HG02610 (cell line): ENCODE measurements around the gene LBH.

ENCODE experiments used
- ATAC-seq: cut with Tn5 transposase; IDR thresholded peaks from one replicate; pipeline ENCODE4 v1.9.1; 2021; ENCODE audit warnings: mild to moderate bottlenecking, moderate library complexity; ENCODE audit not compliant: unreplicated experiment

Gene LBH

DNA sequence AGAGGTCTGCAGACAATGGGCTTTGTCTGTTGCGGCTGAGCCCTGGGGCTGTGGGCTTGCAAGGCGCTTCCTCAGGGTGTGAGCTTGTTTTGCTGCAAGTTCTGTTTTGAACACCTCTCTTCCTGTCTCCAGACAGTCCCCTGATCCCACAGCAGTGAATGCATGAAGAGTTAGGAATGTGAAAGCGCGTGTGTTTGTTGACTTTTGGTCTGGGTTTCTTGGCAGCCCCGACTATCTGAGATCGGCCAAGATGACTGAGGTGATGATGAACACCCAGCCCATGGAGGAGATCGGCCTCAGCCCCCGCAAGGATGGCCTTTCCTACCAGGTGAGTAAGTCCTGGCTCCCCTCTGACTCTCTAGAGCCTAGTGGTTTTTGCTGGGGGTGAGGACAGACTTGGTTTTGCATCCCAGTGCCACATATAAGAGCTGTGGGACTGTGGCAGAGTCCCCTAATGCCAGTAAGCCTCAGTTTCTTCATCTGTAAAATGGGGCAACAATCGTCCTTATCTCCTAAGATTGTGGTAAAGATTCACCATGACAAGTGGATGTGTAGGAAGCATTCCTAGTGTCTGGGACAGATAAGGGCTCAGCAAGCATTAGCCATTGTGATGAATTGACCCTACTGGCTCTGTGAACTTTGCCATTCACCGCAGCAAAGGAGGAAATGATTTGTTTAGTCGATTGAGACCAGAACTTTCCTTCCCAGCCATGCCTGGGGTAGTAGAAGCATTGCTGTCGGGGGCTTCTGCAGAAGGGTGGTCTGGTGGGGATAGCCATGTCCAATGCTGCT lies 3.0 kb downstream of the LBH start:
- ATAC-seq = no peak

DNA sequence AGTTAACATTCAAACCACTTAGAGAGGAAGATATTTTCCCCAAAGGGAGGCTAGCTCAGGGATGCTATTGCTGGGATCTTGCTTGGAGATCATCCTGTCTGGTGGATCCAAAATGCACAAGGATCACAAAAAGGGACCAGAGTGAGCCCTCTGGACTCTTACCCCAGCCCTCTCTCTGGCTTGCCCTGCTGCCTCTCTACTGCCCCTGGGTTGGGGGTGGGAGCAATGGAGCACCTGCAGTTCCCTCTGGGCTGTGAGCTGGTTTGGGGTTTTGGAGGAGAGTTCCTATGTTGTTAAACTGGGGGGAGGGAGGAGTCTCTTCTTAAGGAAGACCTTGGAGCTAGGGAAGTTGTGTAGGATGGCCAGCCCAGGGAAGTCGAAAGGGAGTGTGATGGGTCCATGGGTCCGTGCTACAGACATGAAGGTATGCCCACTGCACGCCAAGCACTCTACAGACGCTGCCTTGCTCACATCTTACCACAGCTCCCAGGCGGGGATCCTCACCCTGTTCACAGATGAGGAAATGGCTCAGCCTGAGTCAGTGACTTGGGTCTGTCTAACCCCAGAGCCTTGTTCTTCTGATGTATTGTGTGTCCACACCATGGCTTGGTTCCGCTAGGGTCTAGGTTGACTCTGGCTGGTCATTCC lies 3.8 kb downstream of the LBH start:
- no peak for ATAC-seq

DNA sequence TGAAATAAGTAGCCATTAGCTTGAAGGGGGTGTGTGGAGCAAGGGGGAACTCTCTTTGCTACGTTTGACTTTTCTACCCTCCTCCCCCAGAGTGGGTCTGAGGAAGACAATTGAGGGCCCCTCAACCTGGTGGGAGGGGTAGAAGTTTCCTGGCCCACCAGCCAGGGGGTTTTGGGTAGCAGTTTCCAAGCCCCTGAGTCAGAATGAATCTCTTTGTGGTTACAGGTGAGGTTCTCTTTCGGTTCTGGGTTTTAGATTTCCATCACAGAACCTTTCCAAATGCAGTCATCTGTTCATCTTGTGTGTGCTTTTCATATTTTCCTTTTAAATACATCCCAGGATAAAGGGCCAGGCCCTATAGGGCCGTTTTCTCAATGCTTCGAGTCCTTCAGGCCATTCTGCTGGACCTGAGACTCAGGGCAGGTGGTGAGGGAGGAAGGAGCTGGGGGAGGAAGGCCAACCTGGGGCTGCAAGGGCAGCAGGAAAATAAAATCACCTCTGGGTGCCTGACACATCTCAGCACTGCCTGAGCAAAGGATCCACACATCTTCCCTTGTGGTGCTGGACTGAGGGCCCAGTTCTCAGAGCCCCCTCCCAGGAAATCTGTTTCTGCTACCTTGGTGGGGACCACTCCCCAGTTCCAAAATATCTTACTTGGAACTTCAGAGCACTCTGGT lies 4.7 kb downstream of the LBH start:
- no peak for ATAC-seq

DNA sequence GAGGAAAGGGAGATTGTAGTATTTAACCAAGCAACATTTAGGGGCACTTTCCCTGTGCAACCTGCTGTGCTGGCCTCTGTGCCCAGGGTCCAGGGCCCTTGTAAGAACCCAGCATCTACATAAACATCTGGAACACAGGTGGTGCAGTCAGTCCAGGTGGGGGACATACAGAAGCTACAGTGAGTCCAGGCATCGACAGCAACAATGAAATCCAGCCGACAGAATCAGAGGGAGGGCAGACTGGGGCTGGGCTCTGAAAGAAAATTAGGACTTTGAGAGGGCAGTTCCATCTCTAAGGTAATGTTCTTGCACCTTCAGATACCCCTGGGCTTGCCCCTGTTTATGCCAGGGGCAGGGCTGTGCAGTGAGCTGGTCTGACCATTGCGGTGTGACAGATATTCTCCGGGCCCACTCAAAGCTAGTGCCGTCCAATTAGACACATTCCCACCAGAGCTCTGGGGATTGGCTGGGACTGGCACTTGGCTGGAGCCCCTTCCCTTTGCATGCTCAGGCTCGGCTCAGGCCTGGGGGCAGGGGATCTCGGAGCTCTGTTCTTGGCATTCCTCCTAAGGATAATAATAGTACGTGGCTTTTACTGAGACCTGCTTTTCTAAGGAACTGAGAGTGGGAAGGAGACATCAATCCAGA lies 5.4 kb downstream of the LBH start:
- ATAC-seq = no peak

DNA sequence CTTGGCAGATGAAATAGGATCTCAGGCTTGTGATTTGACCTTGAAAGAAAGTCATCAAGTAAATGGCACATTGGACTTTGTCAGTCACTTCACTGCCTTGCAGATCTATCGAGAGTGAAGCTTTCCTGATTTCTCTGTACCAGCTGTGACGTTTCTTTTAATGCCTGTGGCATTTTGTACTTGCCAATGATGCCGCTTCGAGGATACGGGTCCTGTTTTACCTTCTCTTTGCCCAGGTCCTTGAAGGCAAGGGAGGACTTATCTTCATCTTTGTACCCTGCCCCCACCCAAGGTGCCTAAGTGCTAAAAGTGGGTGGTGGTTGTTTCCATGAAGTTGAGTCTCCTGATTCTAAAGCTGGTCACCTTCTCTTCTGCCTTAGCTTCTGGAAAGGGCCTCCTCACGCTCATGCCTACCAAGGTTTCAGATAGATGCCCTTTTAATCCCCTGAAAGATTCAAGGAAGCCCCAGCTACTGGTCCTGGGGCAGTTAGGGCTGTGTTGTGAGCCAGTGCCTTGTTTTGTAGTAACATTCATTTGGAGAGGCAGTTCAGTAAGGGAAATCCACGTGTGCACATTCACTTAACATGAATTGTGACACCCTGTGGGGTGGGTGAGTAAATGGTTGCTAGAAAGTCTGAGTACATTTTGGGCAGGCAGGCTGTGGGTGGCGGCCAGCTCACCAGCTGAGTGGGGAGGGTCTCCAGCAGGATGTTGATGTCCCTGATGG lies 6.1 kb downstream of the LBH start:
- no peak for ATAC-seq

DNA sequence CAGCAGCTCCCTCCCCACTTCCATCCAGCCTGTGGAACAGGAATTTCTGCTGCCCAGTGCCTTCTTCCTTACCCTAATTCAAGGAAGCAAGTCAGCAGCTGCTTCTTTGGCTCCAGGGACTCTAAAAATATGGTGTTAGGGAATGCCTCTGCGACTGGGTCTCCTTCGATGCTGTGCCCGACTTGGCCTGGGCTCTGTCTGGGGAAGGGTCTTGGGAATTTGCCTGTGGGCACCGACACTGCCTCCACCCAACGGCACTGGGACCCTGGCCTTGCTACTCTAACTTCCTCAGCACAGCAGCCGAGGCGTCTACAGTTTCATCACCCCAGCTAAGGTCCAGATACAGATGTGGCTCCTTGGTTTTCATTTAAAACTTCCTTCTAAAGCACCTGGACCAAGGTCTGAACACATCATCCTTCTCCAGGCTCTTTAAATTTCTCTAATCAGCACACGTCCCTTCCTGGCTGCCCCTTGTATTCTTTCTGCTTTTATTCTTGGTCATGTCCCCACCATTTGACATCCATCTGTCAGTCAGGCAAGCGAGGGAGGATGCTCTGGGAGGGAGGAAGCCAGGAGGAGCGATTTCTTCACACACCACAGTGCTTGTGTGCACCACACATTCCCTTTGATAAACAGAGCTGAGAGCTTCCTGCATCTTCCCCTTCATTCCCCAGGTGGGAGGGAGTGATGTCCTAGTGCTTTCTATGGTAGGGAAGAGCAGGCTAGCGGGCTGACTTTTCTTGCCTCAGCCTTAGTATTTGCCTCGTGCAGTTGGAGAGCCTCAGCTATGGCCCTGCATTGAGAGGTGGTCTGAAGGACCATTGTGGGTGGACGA lies 6.8 kb downstream of the LBH start:
- ATAC-seq = no peak

DNA sequence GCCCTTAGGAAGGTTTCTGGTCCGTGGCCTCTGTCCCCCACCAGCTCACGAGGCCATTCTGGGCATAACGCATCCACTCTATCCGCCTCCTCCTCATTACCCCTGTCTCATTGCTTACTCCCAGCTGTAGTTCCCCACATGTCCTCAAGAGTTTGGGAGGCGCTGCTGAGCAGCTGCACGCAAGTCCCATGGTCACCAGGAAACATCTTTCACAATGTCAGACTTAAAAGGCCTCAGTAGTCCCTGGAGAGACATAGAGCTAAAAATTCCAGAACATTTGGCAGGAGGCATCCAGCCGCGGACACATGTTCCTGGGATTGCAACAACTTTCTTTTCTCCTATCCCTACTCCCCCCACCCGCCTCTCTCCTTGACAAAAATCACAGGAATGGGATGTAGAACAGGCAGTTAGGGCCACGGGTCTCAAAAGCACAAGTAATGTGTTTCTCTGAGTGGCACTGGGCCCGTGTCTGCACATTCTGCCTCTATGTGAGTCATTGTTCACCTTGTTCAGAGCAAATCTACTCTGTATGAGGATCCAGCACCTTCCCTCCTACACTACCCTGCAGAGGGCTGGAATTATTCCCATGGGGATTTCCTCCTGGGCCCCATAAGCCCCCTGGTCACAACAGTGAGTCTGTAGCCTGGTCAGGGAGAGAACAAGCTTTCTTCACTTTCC lies 8.1 kb downstream of the LBH start:
- no peak for ATAC-seq

DNA sequence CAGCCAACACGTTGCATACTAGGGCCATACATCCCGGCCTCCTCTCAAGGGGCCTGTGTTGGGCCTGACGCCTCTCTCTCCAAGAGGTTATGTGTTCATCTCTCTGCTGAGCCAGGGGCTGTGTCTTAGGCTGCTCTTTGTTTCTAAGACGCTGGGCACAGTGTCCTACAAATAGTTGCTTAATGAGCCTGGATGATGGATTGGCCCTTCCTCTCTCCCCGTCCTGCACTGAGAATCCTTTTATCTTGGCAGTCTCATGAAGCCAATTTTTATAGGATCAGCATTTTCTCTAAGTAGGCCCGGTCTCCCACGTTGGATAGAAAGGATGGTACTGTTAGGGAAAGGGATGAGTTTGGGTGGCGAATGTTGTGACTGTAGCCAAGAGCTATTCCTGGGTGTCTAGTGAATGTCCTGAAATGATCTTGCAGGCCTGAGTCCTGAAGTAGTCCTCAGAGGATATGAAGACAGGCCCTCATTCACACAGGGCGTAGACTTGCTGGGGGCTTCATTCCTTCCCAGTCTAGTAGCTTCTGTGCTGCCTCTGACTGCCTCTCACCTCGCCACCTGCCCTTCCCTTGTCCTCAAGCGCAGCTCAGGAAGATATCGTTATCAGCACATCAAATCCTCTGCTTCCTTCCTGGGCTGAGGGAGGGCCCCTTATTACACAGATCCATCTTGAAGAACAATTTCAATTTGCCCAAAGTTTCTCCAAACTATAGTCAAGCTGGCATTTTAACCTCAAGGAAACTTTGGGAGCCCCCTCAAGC lies 8.8 kb downstream of the LBH start:
- ATAC-seq = no peak

DNA sequence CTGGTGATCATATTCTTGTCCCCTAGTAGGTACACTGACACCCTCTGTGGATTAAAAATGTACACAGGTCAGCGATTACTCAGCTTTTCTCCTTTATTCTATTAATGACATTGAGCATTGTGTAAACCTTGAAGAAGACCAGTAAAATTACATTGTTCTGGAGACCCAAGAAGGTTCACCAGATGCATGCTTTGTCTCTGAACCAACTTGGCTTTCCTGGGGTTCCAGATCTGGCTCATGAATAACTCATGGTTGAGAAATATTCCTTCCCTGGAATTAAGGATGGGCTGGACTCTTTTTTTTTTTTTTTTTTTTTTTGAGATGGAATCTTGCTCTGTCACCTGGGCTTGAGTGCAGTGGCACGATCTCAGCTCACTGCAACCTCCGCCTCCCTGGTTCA lies 11.9 kb downstream of the LBH start:
- ATAC-seq = no peak

DNA sequence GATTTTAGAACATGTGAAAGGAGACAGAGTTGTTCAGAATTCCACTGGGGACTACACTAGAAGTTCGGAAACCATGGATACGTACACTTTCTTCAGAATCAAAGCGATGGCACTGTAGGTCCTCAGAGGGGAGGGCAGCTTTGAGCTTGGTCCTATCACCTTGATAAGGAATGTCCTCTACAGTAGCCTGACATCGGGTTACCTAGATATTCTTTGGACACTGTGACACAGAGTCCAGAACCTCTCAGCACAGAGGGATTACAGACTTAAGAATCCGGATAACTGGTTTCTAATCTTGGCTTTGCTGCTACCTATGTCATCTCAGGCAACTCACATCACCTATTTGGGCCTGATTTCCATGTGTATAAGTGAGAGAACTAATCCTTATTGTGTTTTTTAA lies 14.0 kb downstream of the LBH start:
- ATAC-seq = no peak

DNA sequence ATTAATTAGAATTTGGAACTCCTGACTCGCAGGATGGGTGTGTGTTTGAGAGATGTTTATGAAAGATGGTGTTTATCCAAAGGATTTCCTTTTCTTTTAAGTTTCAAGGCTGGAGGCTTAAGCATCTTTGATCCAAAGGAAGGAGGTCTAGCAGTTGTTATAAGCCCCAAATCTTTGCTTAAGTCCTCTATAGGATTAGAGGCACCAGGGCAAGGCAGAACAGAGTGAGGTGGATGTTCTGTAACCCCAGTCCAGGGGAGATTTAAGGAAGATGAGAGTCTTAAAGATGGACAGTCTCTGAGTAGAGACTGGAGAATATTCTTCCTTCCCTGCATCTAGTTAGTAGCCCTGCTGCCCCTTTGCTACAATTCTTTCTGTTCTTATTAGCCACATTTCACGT lies 17.5 kb downstream of the LBH start:
- no peak for ATAC-seq

DNA sequence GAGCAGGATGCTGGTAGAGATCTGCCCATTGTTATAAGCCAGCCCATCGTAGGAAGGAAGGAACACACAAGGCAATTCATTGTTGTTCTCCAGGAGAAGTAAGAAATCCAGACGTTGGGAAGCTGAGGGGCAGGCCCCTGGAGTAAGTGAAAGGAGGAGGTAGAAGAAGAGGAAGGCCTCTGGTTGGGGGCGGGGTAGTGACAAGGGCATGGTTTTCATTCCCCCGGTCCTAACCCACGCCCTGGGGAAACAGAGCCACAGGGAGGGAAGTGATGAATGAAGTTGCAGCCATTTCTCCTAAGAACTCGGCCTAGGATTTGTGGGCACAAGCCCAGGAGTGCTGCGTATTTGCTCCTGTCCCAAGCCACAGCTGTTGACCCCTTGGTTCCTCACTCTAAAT lies 18.0 kb downstream of the LBH start:
- no peak for ATAC-seq

DNA sequence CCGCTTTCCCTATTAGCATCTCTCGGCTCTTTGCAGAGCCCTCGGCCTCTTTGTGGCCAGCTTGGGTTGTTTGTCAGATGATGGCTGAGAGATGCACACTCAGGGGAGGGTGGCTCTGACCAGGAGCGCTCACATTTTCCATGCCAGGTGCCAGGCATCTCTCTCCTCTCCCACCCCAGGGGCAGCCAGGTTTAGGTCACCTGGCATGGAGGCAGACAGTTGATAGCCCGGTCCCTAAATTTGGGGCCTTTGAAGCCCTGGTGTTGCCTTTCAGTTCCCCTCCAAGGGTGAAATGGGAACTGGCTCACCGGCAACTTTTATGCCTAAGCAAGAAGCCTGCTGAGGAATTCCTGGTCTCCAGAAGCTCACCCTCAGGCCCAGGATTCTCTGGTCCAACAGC lies 19.1 kb downstream of the LBH start:
- no peak for ATAC-seq

DNA sequence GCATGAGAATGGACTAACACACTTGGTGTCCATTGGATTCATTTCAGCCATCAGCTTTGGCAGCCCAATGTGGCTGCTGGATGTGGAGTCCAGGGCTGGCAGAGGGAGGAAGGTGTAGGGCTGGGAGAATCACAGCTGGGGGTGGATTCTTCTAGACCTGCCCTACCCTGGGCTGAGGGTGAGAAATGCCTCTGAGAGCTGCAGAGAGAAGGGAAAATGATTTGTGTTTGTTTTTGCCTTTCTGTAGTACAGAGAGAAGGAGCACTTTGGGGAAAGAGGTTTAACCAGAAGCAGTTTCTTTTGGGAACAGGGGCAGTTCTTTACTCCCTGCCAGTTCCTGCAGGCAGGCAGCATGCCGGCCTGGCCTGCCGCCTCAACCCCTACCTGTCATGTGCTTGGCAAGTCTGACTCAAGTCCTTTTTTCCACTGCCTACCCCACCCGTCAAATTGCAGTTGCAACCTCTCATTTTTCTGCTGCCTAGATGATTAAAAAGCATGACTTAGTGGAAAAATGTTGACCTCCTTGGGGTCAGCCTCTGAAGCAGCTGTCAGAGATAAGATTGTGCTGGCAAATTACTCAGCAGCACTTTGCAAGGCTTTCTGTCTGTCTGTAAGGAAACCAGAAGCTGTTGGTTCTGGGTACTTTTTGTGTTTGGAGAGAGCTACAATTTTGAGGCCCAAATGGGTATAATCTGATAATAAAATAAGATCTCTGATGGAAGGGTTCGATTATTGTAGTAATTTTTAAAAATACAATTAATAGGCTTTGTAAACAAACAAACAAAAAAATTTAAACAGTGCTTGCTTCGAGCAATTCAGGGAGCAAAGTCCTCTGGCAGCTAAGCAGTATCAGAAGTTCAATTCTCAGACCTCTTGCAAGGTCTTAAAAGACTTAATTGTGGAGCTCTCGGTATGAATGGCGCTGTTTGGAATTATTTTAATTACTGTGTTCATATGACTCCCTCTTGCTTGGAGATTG lies 21.7 kb downstream of the LBH start:
- no peak for ATAC-seq

DNA sequence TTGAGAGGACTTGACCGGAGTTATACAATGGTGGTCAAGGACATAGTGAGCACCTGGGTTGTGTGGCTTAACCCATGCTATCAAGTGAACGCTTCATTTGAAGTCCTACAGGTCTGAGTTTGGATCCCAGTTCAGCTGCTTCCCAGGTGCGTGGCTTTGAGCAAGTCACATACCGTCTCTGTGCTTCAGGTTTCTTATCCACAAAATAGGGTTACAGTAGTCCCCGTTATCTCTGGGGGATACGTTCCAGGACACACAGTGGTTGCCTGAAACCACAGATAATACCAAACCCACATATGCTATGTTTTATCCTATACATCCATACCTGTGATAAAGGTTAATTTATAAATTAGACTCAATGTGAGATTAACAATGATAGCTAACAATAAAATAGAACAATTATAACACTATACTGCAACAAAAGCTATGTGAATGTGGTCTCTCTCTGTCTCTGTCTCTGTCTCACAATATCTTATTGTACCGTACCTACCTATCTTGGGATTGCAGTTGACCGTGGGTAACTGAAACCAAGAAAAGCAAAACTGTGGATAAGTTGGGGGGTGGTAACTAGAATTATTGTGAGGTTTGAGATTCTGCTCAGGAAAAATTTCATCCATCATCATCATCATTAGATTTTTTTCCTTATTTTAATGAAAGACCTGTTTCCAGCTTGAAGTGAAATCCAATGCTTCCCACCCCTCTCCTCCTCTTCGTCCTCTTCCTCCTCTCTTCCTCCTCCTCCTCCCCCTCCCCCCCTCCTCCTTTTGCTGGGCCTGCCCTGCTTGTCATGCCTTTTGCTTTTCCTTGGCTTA lies 22.7 kb downstream of the LBH start:
- ATAC-seq = no peak

DNA sequence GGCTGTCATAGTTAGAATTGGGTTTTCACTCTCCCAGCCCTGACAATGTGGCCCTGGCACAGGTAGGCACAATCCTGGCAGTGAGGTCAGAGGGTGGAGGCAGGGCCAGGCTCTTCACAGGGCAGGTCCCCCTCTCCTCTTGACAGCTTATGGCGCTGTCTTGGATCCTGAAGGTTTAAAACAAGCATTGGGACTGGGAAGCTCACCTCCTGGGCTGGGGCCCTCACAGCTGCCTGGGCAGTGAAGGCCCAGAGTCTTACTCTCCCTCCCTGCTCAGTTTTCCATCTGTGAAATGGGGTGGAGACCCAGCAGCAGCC lies 23.3 kb downstream of the LBH start:
- no peak for ATAC-seq

DNA sequence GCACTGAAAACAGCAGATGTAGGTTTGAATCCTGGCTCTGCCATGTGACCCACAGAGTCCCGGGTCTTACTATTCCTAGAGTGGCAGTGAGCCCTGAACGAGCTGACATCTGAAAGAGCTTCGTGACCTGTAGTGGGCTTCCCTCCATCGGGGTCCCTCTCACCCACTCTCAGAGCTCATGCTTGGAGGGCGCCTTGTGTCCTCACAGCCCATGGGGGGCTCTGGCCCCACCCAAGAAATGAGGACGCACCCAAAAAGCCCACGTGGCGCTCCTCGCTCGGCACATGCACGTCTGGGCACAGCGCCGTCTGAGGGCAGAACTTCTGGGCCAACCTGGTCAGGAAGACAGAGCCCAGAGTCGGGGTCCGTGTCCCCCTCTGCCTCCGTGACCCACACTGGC lies 23.7 kb downstream of the LBH start:
- no peak for ATAC-seq
